ENCODE measurements around the gene KNSTRN.

DNA sequence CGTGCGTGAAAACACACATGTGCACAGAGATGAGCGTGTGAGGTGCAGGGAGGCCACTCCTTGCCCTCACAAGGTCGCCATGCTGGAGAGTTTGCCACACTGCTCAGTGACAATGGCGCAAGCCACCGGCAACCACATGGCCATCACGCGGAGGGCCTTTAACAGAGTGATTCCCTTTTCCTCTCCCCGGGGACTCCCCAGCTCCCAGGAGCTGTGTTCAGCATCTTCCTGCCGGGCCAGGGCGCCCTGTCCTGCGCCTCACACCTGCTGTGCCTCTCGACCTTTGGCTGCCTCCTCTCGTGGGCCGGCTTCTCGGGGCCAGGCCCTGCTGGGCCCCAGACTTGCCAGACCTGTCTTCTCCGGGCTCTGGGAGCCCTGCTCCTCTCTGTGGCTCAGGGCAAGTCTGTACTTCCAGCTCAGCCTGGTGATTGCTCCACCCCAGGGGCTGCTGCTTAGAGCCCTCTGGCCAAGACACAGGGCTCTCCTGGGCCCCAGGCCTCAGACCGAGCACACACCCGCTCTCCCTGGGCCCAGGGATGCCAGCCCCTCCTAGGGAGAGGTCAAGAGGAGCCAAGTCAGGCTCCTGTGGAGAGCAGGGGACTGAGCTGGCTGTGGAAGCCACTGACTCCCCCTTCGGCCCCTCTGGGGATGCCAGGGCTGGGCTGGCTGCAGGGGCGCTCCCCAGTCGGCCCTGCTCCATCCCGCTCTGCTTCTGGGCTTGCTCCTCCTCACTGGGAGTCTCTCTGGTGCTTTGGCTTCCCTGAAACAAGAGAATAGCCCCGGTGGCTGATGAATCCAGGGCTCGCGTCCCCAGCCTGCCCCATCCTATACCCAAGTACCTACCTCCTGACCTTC, 47.4 kb upstream of the KNSTRN start:
- no peak for TF ChIP-seq EP300 (IDR thresholded peaks at IDR 0.05)
- TF ChIP-seq CTCF (IDR thresholded peaks at IDR 0.05) = no peak

Measured in ovary (tissue), 3 donors.